ENCODE data around the gene ELOVL1. TPM values are rescaled to one million over a fixed set of nuclear protein-coding genes. Genes with fewer than 3 reads are reported as not detected.

ELOVL1 gene
- total RNA-seq, 1 experiment from 2014 or later, result 91.3 TPM

GRCh38 chr1:43366601-43367025 is 1.2 kb downstream of the ELOVL1 start:
- H3K9ac ChIP-seq (ENCODE audit: low read length), result peak overlapping the region; percentile 98
- POLR2A ChIA-PET, result interaction anchor here (1.2 to 2.5 kb wide), 2 partner anchors 9 to 12 kb away, joined by 3 to 26 read pairs; partner anchors contain the start of gene CDC20
- no peak for TF ChIP-seq CEBPB (IDR thresholded peaks at IDR 0.05; ENCODE audit: low read depth)
- peak; percentile 27 for TF ChIP-seq YY1 (IDR thresholded peaks at IDR 0.05; ENCODE audit: extremely low read depth, insufficient replicate concordance, low read depth, low read length)

GRCh38 chr1:43366179-43366578 is 1.6 kb downstream of the ELOVL1 start:
- DNase-seq (ENCODE audit: low read depth, low spot score) (no peak), ATAC-seq (peak; percentile 47)
- intact Hi-C loops (cut with micrococcal nuclease), result no loop called here
- Histone ChIP-seq H3K9me3 (ENCODE audit: control insufficient read depth in 1 of 2, insufficient read depth in 1 of 2, low read depth in 1 of 2, low read length in 2 of 2) (no peaks in the 10 kb centered on the region), H2AFZ (ENCODE audit: low read depth, low read length, poor library complexity, severe bottlenecking) (no peak overlapping the region), H3K36me3 (ENCODE audit: control insufficient read depth in 1 of 2, insufficient read depth in 2 of 2, low read length in 2 of 2) (peaks cover 20 to 29% of the 10 kb centered on the region in 2 experiments), H3K27me3 (ENCODE audit: insufficient read depth, low read length) (no peaks in the 10 kb centered on the region), H4K20me1 (ENCODE audit: insufficient read depth) (peaks cover 3% of the 10 kb centered on the region; the same call in 1 of the 2 replicates), H3K4me1 (ENCODE audit: control insufficient read depth in 1 of 2, insufficient read depth in 2 of 2, low read length in 2 of 2) (peaks cover 10 to 81% of the 10 kb centered on the region in 2 experiments), H3K4me3 (replicated peaks in 1 of 2; ENCODE audit: low read depth in 1 of 2, low read length in 2 of 2) (peak overlapping the region; percentile 75 to 98), H3K79me2 (ENCODE audit: insufficient read depth, low read length) (peaks cover 61% of the 10 kb centered on the region), H3K9me2 (ENCODE audit: insufficient read depth) (no peaks in the 10 kb centered on the region), H3K27ac (ENCODE audit: low read depth, low read length) (peak overlapping the region; percentile 98), H3K4me2 (ENCODE audit: low read length) (peak overlapping the region; percentile 94), H3K9ac (ENCODE audit: low read length) (peak overlapping the region; percentile 98)
- no TSS peak for BruUV-seq (replicated peaks)
- CTCF ChIA-PET, result no interaction called here
- peak; percentile 20 for TF ChIP-seq TCF7L2 (IDR thresholded peaks at IDR 0.05; ENCODE audit: borderline replicate concordance, extremely low read depth, insufficient read depth, insufficient read length)
- TF ChIP-seq FOSL1 (IDR thresholded peaks at IDR 0.05; ENCODE audit: low read depth), result no peak
- TF ChIP-seq ZFX (IDR thresholded peaks at IDR 0.05), result no peak
- TF ChIP-seq POLR2AphosphoS5 (IDR thresholded peaks at IDR 0.05; ENCODE audit: low read depth, low read length), result peak; percentile 85
- peak; percentile 68 for TF ChIP-seq POLR2A (IDR thresholded peaks at IDR 0.05; ENCODE audit: borderline replicate concordance, extremely low read depth, insufficient read depth, insufficient read length)
- POLR2A ChIA-PET, result no interaction called here
- RAD21 ChIA-PET (ENCODE audit: low non-redundant PET in 1 of 2, low total read pairs in 2 of 2, uncharacterized antibody in 2 of 2, unreplicated experiment in 2 of 2), result no interaction called here

More at GRCh38 chr1:43366601-43367025, 1.2 kb downstream of the ELOVL1 start:
- H3K4me1 ChIP-seq (ENCODE audit: control insufficient read depth in 1 of 2, insufficient read depth in 2 of 2, low read length in 2 of 2), result peaks cover 12 to 81% of the 10 kb centered on the region in 2 experiments
- peak overlapping the region; percentile 94 for H3K4me2 ChIP-seq (ENCODE audit: low read length)
- H2AFZ ChIP-seq (ENCODE audit: low read depth, low read length, poor library complexity, severe bottlenecking), result no peak overlapping the region
- peaks cover 3% of the 10 kb centered on the region; the same call in 1 of the 2 replicates for H4K20me1 ChIP-seq (ENCODE audit: insufficient read depth)
- H3K9me3 ChIP-seq (ENCODE audit: control insufficient read depth in 1 of 2, insufficient read depth in 1 of 2, low read depth in 1 of 2, low read length in 2 of 2), result no peaks in the 10 kb centered on the region
- peak; percentile 10 for ATAC-seq
- H3K4me3 ChIP-seq (replicated peaks in 1 of 2; ENCODE audit: low read depth in 1 of 2, low read length in 2 of 2), result peak overlapping the region; percentile 75 to 98
- H3K79me2 ChIP-seq (ENCODE audit: insufficient read depth, low read length), result peaks cover 57% of the 10 kb centered on the region
- CTCF ChIA-PET, result no interaction called here
- peaks cover 16 to 25% of the 10 kb centered on the region in 2 experiments for H3K36me3 ChIP-seq (ENCODE audit: control insufficient read depth in 1 of 2, insufficient read depth in 2 of 2, low read length in 2 of 2)
- H3K9me2 ChIP-seq (ENCODE audit: insufficient read depth), result no peaks in the 10 kb centered on the region
- RAD21 ChIA-PET (ENCODE audit: low non-redundant PET in 1 of 2, low total read pairs in 2 of 2, uncharacterized antibody in 2 of 2, unreplicated experiment in 2 of 2), result no interaction called here
- no peaks in the 10 kb centered on the region for H3K27me3 ChIP-seq (ENCODE audit: insufficient read depth, low read length)
- DNase-seq (ENCODE audit: low read depth, low spot score), result no peak
- intact Hi-C loops (cut with micrococcal nuclease), result no loop called here
- BruUV-seq (replicated peaks), result no TSS peak
- peak overlapping the region; percentile 98 for H3K27ac ChIP-seq (ENCODE audit: low read depth, low read length)
